GM12878 (cell line): ENCODE measurements around the gene LYL1.

ENCODE experiments used
- ASH2L ChIP-seq: fragments of 300-600, 200-600 bp; sonication (generic); IDR thresholded peaks from 2 replicates; pipeline ENCODE4 v1.6.1; 2017; ENCODE audit warnings: low read depth, mild to moderate bottlenecking, borderline replicate concordance
- CBFB ChIP-seq: IDR thresholded peaks from 2 replicates; pipeline ENCODE4 v1.6.1; 2016; ENCODE audit warnings: antibody characterized with exemption, low read depth
- EP300 ChIP-seq, 2 experiments: fragments of 150-350 bp in 1 of 2; IDR thresholded peaks; 2 replicates each; pipeline ENCODE4 v1.6.1; 2011 to 2012; ENCODE audit warnings: low read depth in 2 of 2, low read length in 2 of 2, borderline replicate concordance in 1 of 2, improper control_type of control experiment in 1 of 2, inconsistent platforms in 1 of 2; ENCODE audit not compliant: control insufficient read depth in 1 of 2
- EZH2 ChIP-seq: IDR thresholded peaks from 2 replicates; pipeline ENCODE4 v1.6.1; 2012; ENCODE audit warnings: low read depth, mild to moderate bottlenecking, control low read depth, inconsistent platforms, low read length, borderline replicate concordance; ENCODE audit not compliant: control insufficient read depth
- FOXK2 ChIP-seq: fragments of 450-650 bp; IDR thresholded peaks from 2 replicates; pipeline ENCODE4 v1.6.1; 2017; ENCODE audit warnings: mild to moderate bottlenecking, moderate library complexity
- HDGF ChIP-seq: fragments of 450-650 bp; IDR thresholded peaks from 2 replicates; pipeline ENCODE4 v1.6.1; 2016; ENCODE audit warnings: antibody characterized with exemption
- NR2C1 ChIP-seq: fragments of 450-650 bp; IDR thresholded peaks from 2 replicates; pipeline ENCODE4 v1.6.1; 2017; ENCODE audit warnings: antibody characterized with exemption, mild to moderate bottlenecking, moderate library complexity
- NR2C2 ChIP-seq: IDR thresholded peaks from 2 replicates; pipeline ENCODE4 v1.6.1; 2011; ENCODE audit warnings: borderline replicate concordance, low read depth; ENCODE audit not compliant: control insufficient read depth, insufficient read length
- POLR2A ChIP-seq: IDR thresholded peaks from 2 replicates; pipeline ENCODE4 v1.6.1; 2011; ENCODE audit warnings: low read depth, mild to moderate bottlenecking, low read length
- POLR2AphosphoS2 ChIP-seq: IDR thresholded peaks from 2 replicates; pipeline ENCODE4 v1.6.1; 2011; ENCODE audit warnings: low read depth, mild to moderate bottlenecking, low read length, improper control_type of control experiment, moderate library complexity
- POLR2AphosphoS5 ChIP-seq: IDR thresholded peaks from 2 replicates; pipeline ENCODE4 v1.6.1; 2011; ENCODE audit warnings: mild to moderate bottlenecking, low read length, inconsistent platforms
- RAD21 ChIP-seq: IDR thresholded peaks from 2 replicates; pipeline ENCODE4 v1.6.1; 2011; ENCODE audit warnings: mild to moderate bottlenecking, low read depth, low read length, moderate library complexity; ENCODE audit not compliant: insufficient read depth
- TBL1XR1 ChIP-seq: IDR thresholded peaks from 2 replicates; pipeline ENCODE4 v1.6.1; 2012; ENCODE audit warnings: low read depth, low read length, improper control_type of control experiment
- TF ChIP-seq, protein P1 (sequence below), 3 experiments: IDR thresholded peaks in 2 of 3; conservative IDR thresholded peaks in 1 of 3; 2 replicates each; pipeline ENCODE4 v1.5.1; 2011; ENCODE audit warnings: low read depth in 3 of 3, low read length in 3 of 3, mild to moderate bottlenecking in 3 of 3, control low read depth in 2 of 3, moderate library complexity in 2 of 3, inconsistent platforms in 1 of 3, mixed read lengths in 1 of 3; ENCODE audit not compliant: control insufficient read depth in 2 of 3, insufficient read depth in 1 of 3; ENCODE audit errors: extremely low read depth in 1 of 3

DNA sequence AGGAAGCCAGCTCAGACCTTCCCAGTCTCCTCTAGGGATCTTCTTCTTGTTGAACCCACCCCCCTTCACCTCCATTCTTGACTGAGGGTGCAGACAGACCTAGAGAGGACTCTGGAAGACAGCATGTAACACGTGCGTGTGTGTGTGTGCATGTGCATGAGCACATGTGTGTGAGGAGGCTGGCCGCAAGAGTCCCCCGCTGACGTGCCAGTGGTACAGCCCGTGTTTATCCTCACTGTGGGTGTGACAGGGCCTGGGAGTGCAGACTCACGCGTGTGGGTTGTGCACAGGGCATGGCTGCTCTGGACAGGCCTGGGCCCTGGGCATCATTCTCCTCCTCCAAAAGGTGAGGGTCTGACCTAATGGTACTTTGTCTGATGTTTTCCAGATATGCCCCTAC lies 26.3 kb downstream of the LYL1 start:
- no peak for TF ChIP-seq HDGF
- TF ChIP-seq RAD21, result no peak
- TF ChIP-seq POLR2A, result no peak
- no peak for TF ChIP-seq FOXK2
- no peak for TF ChIP-seq EZH2
- TF ChIP-seq, protein P1, sequence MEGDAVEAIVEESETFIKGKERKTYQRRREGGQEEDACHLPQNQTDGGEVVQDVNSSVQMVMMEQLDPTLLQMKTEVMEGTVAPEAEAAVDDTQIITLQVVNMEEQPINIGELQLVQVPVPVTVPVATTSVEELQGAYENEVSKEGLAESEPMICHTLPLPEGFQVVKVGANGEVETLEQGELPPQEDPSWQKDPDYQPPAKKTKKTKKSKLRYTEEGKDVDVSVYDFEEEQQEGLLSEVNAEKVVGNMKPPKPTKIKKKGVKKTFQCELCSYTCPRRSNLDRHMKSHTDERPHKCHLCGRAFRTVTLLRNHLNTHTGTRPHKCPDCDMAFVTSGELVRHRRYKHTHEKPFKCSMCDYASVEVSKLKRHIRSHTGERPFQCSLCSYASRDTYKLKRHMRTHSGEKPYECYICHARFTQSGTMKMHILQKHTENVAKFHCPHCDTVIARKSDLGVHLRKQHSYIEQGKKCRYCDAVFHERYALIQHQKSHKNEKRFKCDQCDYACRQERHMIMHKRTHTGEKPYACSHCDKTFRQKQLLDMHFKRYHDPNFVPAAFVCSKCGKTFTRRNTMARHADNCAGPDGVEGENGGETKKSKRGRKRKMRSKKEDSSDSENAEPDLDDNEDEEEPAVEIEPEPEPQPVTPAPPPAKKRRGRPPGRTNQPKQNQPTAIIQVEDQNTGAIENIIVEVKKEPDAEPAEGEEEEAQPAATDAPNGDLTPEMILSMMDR (IDR thresholded peaks at IDR 0.05 in 2 of 3, conservative IDR thresholded peaks at IDR 0.05 in 1 of 3; ENCODE audit: control insufficient read depth in 2 of 3, extremely low read depth in 1 of 3, insufficient read depth in 1 of 3, low read depth in 3 of 3, low read length in 3 of 3), result no peak
- TF ChIP-seq NR2C2, result no peak
- TF ChIP-seq ASH2L, result no peak
- TF ChIP-seq POLR2AphosphoS2, result no peak
- no peak for TF ChIP-seq NR2C1
- TF ChIP-seq POLR2AphosphoS5, result no peak
- TF ChIP-seq EP300 (IDR thresholded peaks at IDR 0.05; ENCODE audit: borderline replicate concordance in 1 of 2, control insufficient read depth in 1 of 2, low read depth in 2 of 2, low read length in 2 of 2), result no peak
- TF ChIP-seq CBFB, result no peak
- no peak for TF ChIP-seq TBL1XR1
